DMS53 treated with DMSO at 0.1 percent for 48 hours (cell line): ENCODE results near the gene DMRTA1.
"Not testable (repeated sequence)": the region's sequence is repeated elsewhere in the genome, so short reads cannot be mapped to it uniquely, and the experiment has no call there.

Experiments
- DNase-seq: peaks from one replicate; lab custom pipeline; 2025; ENCODE audit not compliant: unreplicated experiment; lab: John Stamatoyannopoulos, UW

The DMRTA1 gene

GRCh38 chr9:22446589-22446949 is at the start of gene DMRTA1:
Gene DMRTA1, plus strand, starts transcription at chr9:22446824. Its CDS starts 242 bp downstream, at chr9:22447066.
- peak; percentile 26 for DNase-seq

DNA sequence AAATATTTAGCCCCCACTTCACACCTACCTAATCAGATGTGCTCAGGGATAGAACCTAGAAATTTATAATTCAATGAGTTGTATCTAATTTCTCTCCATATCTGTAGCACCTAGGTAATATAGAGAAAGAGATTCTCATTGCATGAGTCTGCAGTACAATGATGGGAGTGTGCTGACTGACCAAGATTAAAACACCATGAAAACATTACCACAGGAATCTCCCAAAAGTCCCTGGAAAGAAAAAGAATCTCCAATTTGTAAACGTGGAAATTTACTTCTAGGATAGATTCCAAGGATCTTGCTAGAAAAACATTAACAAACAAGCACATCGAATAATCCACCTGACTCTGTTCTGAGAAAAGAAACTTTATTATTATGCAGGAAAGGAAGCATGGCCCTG is 45.0 kb upstream of the DMRTA1 start:
- DNase-seq, result no peak

DNA sequence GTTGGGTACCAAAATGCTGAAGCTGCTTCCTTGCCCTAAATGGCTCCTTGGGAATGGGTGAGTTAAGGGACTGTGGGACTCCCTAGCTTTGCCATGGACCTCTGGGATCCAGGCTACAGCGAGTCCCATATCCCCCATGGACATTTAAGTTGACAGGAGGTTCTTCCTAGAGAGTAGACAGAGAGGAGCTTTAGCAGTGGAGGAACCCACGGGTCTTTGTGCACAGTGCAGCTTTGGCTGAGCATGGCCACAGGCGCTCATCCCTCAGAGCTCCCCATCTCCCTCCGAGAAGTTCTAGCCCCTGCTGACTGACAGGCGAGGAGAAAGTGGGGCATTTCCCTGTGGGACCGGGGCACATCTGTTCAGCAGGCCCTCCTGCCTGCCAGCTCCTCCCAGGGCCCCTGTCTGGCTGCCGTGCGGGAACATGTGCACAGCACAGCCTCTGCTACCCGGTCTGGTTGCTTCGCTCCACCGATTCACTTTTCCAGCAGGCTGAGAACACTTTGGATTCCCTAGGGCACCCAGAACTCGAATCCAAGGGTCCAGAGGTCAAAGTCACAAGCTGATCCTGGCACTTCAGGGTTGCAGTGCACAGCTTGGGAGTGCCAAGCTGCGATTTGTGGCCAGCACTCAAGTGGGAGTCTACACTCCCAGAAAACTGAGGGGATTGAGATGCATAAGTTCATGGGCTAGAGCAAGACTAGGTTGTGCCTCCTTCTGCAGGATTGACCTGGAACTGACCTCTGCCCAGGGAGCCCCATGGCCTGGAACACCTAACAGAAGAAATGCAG is 40.6 kb upstream of the DMRTA1 start:
- no peak for DNase-seq

DNA sequence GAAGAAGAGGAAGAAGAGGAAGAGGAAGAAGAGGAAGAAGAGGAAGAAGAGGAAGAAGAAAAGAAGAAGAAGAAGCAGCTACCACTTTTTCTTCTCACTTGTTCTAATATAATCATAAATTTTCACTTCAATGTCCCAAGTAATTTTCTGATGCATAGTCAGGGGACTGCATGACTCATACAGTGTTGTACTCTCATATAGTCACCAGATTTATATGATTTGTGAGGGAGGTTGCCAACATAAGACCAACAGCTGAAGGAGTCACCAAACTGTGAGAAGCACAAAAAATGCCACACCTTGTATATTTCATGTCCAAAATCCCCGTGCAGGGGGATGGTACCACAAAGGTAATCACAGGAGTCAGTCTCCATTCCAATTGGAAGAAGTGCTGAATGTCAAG is 32.7 kb upstream of the DMRTA1 start:
- DNase-seq, result no peak

DNA sequence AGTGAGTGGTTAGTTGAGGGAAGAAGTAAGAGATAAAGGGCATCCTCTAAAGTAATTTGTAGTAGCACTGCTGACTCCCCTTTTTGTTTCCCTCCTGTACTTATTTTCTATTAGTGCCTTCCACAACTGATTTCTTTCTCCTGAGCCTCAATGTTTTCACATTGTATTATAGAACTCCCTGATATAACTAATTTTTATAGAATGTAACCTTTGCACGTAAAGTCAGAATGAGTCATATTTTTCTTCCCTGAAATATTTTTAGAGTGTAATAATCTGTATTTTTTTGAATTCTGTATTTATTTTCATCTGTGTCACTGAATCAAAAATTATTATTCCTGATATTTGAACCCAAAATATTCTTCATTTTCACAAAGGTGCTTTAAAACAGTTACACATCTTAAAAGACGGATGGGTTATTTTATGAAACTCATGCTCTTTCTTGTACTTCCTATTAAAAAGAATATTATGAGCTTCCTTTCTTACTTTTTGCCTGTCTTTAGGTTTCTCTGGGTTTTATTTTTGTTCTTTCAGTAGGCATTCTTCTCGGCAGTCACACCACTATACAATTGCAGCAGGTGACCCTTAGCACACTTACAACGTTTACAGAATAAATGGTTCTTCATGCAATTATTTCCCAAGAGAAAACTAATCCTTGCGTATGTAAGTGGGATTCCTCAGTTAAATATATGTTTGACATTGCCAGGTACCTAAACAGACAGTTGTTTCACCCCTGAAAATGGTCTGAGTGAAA is 30.5 kb upstream of the DMRTA1 start:
- no peak for DNase-seq

GRCh38 chr9:22416692-22417060 is 29.9 kb upstream of the DMRTA1 start:
- DNase-seq, result no peak

- DNase-seq, result no peak
Measured at GRCh38 chr9:22423566-22423965, 23.1 kb upstream of the DMRTA1 start.

DNA sequence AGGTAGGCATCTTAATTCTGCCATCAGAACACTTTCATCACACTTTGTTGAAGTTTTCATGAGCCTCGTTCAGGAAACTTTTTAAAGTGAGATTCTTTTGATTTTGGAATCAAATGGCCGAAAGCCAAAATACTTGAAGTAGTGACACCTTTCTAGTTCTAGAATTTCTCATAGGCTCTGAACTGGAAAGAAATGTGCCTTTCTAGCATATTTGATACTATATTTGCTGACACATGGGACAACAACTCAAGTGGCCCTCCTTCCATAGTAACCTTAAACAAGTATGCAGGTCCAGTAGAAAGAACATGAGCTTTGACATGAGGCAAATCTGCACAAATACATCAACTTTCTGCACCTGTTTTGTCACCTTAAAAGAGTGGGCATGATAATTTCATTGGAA is 22.0 kb upstream of the DMRTA1 start:
- DNase-seq, result no peak

DNA sequence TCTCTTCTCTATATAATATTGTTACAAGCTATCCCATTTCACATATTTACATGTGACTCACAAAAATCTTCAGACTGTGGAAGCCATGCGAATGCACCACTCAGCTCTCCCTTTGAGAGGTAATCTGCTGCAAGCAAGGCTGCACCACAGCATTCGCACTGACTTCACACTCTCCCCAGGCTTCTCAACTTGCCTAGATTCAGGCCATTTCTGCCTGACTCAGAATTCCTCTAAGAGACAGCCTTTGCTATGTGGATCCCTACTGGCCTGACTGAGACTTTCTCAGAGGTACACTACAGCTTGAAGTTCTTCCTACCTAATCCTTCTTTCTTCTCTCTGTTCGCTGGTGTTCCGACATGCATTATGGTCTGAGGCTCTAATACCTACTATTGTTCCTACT is 21.1 kb upstream of the DMRTA1 start:
- no peak for DNase-seq

- DNase-seq, result no peak
Measured at GRCh38 chr9:22427226-22427880, 19.3 kb upstream of the DMRTA1 start.

- DNase-seq, result no peak
Measured at GRCh38 chr9:22433691-22434090, 12.9 kb upstream of the DMRTA1 start.

DNA sequence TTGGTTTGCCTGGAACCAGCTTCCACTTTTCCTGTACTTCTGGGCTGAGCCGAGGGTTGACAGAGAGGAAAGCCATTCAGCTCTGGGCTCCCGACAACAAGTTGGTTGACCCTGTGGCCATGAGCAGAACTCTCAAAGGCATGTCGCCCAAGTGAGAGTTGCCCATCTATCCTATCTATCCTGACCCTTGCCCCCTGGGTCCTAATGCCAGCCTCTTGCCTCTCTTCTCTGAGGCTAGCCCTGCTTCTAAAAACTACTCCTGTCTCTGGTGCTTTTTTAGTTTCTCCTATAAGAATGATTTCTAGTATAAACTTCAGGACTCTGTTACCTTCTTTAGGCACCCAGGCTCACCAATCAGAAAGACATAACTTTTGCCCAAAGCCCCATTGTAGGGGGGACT is 11.4 kb upstream of the DMRTA1 start:
- not testable (repeated sequence) for DNase-seq

- DNase-seq, result not testable (repeated sequence)
Measured at GRCh38 chr9:22437461-22438067, 9.1 kb upstream of the DMRTA1 start.

DNA sequence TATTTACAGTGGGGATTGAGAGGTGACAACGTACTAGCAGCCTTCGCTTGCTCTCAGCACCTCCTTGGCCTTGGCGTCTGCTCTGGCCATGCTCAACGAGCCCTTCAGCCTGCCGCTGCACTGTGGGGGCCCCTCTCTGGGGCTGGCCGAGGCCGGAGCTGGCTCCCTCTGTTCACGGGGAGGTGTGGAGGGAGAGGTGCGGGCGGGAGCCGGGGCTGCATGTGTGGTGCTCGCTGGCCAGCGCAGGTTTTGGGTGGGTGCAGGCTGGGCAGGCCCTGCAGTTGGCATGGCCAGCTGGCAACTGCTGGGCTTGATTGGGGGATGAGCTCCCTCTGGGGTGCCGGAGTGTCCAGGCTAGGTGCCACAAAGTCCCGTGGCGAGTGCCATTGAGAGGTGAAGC is 5.8 kb upstream of the DMRTA1 start:
- no peak for DNase-seq

DNA sequence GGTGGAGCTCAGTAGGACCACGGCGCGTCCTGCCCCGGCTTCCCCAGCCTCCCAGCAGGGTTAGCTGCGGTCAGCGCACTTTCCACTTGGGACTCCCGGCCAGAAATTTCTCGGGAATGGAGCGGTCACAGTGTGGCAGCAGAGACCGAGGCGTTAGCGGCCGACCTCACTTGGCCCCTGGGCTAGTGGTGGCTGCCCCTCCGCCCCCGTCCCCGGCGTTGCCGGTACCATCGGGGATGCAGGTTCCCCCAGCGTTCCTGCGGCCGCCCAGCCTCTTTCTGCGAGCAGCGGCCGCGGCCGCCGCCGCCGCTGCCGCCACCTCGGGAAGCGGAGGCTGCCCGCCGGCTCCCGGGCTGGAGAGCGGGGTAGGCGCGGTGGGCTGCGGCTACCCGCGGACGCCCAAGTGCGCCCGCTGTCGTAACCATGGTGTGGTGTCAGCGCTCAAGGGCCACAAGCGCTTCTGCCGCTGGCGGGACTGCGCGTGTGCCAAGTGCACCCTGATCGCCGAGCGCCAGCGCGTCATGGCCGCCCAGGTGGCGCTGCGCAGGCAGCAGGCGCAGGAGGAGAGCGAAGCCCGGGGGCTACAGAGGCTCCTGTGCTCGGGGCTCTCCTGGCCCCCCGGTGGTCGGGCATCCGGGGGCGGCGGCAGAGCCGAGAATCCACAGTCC is 460 bp downstream of the DMRTA1 start:
- peak; percentile 17 for DNase-seq

DNA sequence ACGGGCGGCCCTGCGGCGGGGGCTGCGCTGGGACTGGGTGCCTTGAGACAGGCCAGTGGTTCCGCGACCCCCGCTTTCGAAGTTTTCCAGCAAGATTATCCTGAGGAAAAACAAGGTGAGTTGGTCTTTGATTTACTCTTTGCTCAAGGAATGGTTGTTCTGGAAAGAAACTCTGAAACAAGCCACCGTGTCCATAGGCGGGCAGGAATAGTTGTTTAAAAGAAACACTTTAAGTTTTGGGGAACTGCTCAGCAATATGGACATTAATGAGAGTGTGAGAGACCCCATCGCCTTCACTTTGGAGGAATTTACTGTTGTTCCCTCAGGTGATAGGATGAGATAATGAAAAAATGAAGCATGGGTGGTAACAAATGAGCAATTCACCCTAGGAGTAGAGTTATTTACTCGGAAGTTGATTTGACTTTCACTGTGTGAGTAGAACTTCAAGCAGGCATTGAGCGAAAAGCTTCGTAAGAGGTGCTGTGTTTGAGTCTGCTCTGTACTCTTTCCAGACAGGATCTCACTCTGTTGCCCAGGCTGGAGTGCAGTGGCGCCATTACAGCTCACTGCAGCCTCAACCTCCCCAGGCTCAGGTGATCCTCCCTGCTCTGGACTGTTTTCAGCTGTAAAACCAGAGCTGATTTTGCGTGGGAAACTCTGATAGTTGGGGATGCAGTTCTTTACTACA is 1.1 kb downstream of the DMRTA1 start:
- no peak for DNase-seq

DNA sequence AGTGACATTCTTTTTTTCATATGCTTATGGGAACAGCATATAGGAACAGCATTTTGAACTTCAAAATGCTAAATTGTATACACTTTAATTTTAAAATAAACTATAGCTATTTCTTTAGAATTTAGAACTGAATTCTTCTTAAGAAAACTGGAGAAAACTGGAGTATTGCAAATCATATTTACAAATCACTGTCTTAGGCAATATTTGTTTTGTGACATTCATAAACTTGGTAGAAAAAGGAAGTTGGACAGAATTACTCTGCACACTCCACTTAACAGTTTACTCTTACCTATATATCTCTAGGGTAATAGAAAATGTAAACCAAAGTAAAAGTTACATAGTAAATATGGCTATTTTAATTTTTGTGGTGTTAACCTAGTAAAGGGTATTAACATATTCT is 3.1 kb downstream of the DMRTA1 start:
- no peak for DNase-seq

DNA sequence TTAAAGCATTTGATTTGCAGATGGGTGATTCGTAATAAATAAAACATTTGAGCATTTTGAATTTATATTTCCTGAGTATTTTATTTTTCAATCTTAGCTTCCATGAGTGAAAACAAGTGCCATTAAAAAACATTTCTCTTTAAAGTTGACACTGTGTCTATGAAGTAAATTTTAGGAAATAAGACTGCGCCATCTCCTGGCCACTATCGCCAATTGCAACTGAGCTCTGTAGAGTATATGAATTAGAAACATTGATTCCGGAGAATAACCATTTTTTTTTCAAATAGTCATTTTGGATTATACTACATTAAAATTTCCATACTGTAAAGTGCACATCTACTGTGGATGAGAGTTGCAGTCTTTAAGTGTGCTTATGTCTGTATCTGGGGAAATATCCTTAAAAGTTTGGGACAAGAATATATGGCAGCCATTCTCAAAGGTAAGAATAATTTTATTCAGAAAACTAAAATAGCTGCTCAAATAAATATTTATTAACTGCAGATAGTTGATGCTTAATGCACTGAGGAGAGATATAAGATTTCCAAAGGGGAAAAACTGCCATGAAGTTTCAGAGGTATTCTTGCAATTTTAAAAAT is 5.9 kb downstream of the DMRTA1 start:
- peak; percentile 26 for DNase-seq

DNA sequence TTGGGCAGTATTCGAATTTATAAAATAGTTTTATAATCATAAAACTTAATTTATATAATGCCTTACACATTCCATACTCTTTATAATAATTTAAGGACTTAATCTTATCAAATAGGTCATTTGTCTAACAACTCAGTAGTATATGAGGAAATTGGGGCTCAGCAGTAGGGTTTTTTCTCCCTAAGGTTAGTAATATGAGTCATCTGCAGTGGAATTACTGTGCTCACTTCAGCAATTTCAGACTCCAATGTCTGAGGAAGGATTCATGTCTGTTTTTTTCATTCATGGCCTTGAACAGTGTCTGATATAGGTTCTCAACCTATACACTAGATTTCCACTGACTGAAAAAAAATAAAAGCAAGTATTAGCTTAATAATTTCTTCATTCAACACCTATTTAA is 7.4 kb downstream of the DMRTA1 start:
- no peak for DNase-seq

- DNase-seq, result no peak
Measured at GRCh38 chr9:22455181-22455580, 8.6 kb downstream of the DMRTA1 start.
